Endodermal cell (in vitro differentiated cells): ENCODE measurements around the gene KLKB1. TPM values are rescaled to one million over a fixed set of nuclear protein-coding genes. Genes with fewer than 3 reads are reported as not detected.

Source experiments
- DNase-seq: peaks from one replicate; pipeline ENCODE4 v3.0.0-alpha.2; 2017
- H3K27ac ChIP-seq: 2 replicates; pipeline ENCODE4 v1.5.1; 2013; ENCODE audit warnings: mild to moderate bottlenecking, low read depth, low read length, moderate library complexity
- H3K27me3 ChIP-seq: 2 replicates; pipeline ENCODE4 v1.6.1; 2013; ENCODE audit warnings: mild to moderate bottlenecking, low read length, moderate library complexity; ENCODE audit not compliant: insufficient read depth, control insufficient read depth, poor library complexity, severe bottlenecking
- H3K36me3 ChIP-seq: 2 replicates; pipeline ENCODE4 v1.7.0; 2013; ENCODE audit warnings: mild to moderate bottlenecking, low read length, moderate library complexity; ENCODE audit not compliant: control insufficient read depth, insufficient read depth
- H3K4me1 ChIP-seq: one replicate; pipeline ENCODE4 v1.7.0; 2013; ENCODE audit warnings: low read length; ENCODE audit not compliant: control insufficient read depth, insufficient read depth
- H3K4me3 ChIP-seq: 2 replicates; pipeline ENCODE4 v1.5.1; 2013; ENCODE audit warnings: mild to moderate bottlenecking, low read length, moderate library complexity
- H3K9ac ChIP-seq: 2 replicates; pipeline ENCODE4 v1.6.1; 2013; ENCODE audit warnings: mild to moderate bottlenecking, low read length, moderate library complexity; ENCODE audit not compliant: poor library complexity, severe bottlenecking; ENCODE audit errors: extremely low read depth
- H3K9me3 ChIP-seq: 2 replicates; pipeline ENCODE4 v1.6.1; 2013; ENCODE audit warnings: mild to moderate bottlenecking, low read length, moderate library complexity; ENCODE audit not compliant: control insufficient read depth
- H3K27ac Mint-ChIP-seq: 2 replicates; pipeline ENCODE4 v1.8.0; 2020; ENCODE audit warnings: mixed read lengths
- H3K27me3 Mint-ChIP-seq: 2 replicates; pipeline ENCODE4 v1.8.0; 2021; ENCODE audit warnings: mild to moderate bottlenecking, mixed read lengths; ENCODE audit not compliant: insufficient read depth
- H3K36me3 Mint-ChIP-seq: 2 replicates; pipeline ENCODE4 v1.8.0; 2020; ENCODE audit warnings: low read depth, mixed read lengths
- H3K4me1 Mint-ChIP-seq: 2 replicates; pipeline ENCODE4 v1.8.0; 2020; ENCODE audit warnings: mixed read lengths
- H3K4me3 Mint-ChIP-seq: 2 replicates; pipeline ENCODE4 v1.8.0; 2020; ENCODE audit warnings: mild to moderate bottlenecking, moderate library complexity, mixed read lengths
- H3K9me3 Mint-ChIP-seq: 2 replicates; pipeline ENCODE4 v1.8.0; 2020; ENCODE audit warnings: mild to moderate bottlenecking, mixed read lengths
- CTCF ChIP-seq: fragments of 200-600 bp; sonication (generic); conservative IDR thresholded peaks from 2 replicates; pipeline ENCODE4 v1.5.0; 2021; ENCODE audit warnings: antibody characterized with exemption, mild to moderate bottlenecking
- WGBS, 2 experiments: methylation state at CpG; one replicate each; pipeline versions ENCODE4 v1.1.5 to v1.1.7; 2013; ENCODE audit warnings: missing lambda C conversion rate in 2 of 2, mixed read lengths in 1 of 2; ENCODE audit not compliant: insufficient coverage in 1 of 2, insufficient read length in 1 of 2; 5-methylcytosine and 5-hydroxymethylcytosine counted together
- total RNA-seq, 2 donors: library from RNA; stranded (reverse); fragmentation: NEBNext Ultra II Directional in 1 of 2; extraction: Animal tissue kit (Norgen Biotek cat#: 25700) in 1 of 2; gene quantifications; 2 replicates in 1 of 2; 3 replicates in 1 of 2; pipeline ENCODE4 v1.2.1, GENCODE V29; 2021

KLKB1 gene
- total RNA-seq, 2 donors from 2014 or later = 9.5 to 11.9 TPM

- Mint-ChIP-seq H3K36me3 (peaks cover 40% of the 10 kb centered on the region), H3K9me3 (peaks cover 2% of the 10 kb centered on the region), H3K4me3 (no peak overlapping the region), H3K4me1 (peaks cover 24% of the 10 kb centered on the region), H3K27ac (no peak overlapping the region), H3K27me3 (peaks cover 4% of the 10 kb centered on the region)
- Histone ChIP-seq H3K4me3 (peak overlapping the region; percentile 23), H3K4me1 (no peaks in the 10 kb centered on the region), H3K27ac (peak overlapping the region; percentile 44), H3K9me3 (peaks cover 7% of the 10 kb centered on the region), H3K9ac (no peak overlapping the region), H3K36me3 (no peaks in the 10 kb centered on the region), H3K27me3 (no peaks in the 10 kb centered on the region)
- 50% methylated on average over 1 of the region's 1 CpG; no CpG with 5 or more reads in 1 of the 2 experiments for WGBS, 2 experiments
- no peak for TF ChIP-seq CTCF
- DNase-seq = no peak
These were observed 21.3 kb downstream of the KLKB1 start for GRCh38 chr4:186248643-186249042.

- H3K27ac Mint-ChIP-seq = peak overlapping the region; percentile 69
- H3K4me3 ChIP-seq = no peak overlapping the region
These were observed 22.8 kb downstream of the KLKB1 start for GRCh38 chr4:186249785-186250754.

GRCh38 chr4:186250760-186251159 lies 23.5 kb downstream of the KLKB1 start:
- Histone ChIP-seq H3K36me3 (no peaks in the 10 kb centered on the region), H3K4me3 (no peak overlapping the region), H3K9me3 (no peaks in the 10 kb centered on the region), H3K9ac (no peak overlapping the region), H3K27me3 (no peaks in the 10 kb centered on the region), H3K4me1 (no peaks in the 10 kb centered on the region), H3K27ac (peak overlapping the region; percentile 86)
- peaks cover 44% of the 10 kb centered on the region for H3K36me3 Mint-ChIP-seq
- no peak overlapping the region for H3K4me3 Mint-ChIP-seq
- H3K9me3 Mint-ChIP-seq = peaks cover 2% of the 10 kb centered on the region
- no peak for TF ChIP-seq CTCF
- H3K27me3 Mint-ChIP-seq = peaks cover 4% of the 10 kb centered on the region
- no peak for DNase-seq
- H3K27ac Mint-ChIP-seq = peak overlapping the region; percentile 69
- WGBS, 2 experiments = 50% methylated on average over 2 of the region's 2 CpGs; no CpG with 5 or more reads in 1 of the 2 experiments
- peaks cover 24% of the 10 kb centered on the region for H3K4me1 Mint-ChIP-seq

More at GRCh38 chr4:186249785-186250754, 22.8 kb downstream of the KLKB1 start:
- DNase-seq = no peak
- peaks cover 5% of the 10 kb centered on the region for H3K9me3 ChIP-seq
- Mint-ChIP-seq H3K4me3 (no peak overlapping the region), H3K4me1 (peaks cover 24% of the 10 kb centered on the region), H3K9me3 (peaks cover 2% of the 10 kb centered on the region), H3K27me3 (peaks cover 4% of the 10 kb centered on the region), H3K36me3 (peaks cover 51% of the 10 kb centered on the region)
- H3K9ac ChIP-seq = no peak overlapping the region
- H3K36me3 ChIP-seq = no peaks in the 10 kb centered on the region
- TF ChIP-seq CTCF = no peak
- 0 to 37% methylated on average over 1 to 8 of the region's 8 CpGs for WGBS, 2 experiments
- no peaks in the 10 kb centered on the region for H3K4me1 ChIP-seq
- no peaks in the 10 kb centered on the region for H3K27me3 ChIP-seq
- H3K27ac ChIP-seq = peak overlapping the region; percentile 86
